Stomach (tissue), 9 donors: ENCODE data around the gene TMCC1. TPM values are rescaled to one million over a fixed set of nuclear protein-coding genes. Genes with fewer than 3 reads are reported as not detected.
"Not testable (repeated sequence)": the region's sequence is repeated elsewhere in the genome, so short reads cannot be mapped to it uniquely, and the experiment has no call there.

Experiments
- DNase-seq, 2 donors: peaks; one replicate each; pipeline versions ENCODE4 v3.0.0 to v3.0.0-alpha.2; 2013 to 2019
- H3K27ac ChIP-seq, 5 donors: fragments of 200-600 bp in 4 of 5; sonication (generic) in 4 of 5; one replicate each; pipeline ENCODE4 v1.5.1; 2013 to 2019; ENCODE audit warnings: mild to moderate bottlenecking in 1 of 5, moderate library complexity in 1 of 5
- H3K27me3 ChIP-seq, 3 donors: fragments of 200-600 bp; sonication (generic); one replicate each; pipeline ENCODE4 v1.5.1; 2017 to 2019; ENCODE audit warnings: mixed run types in 1 of 3
- H3K36me3 ChIP-seq, 4 donors: fragments of 200-600 bp; sonication (generic); 1 replicate in 3 of 4; 2 replicates in 1 of 4; pipeline ENCODE4 v1.5.1; 2016 to 2019
- H3K4me1 ChIP-seq, 4 donors: fragments of 200-600 bp; sonication (generic); one replicate each; pipeline ENCODE4 v1.5.1; 2016 to 2019
- H3K4me3 ChIP-seq, 4 donors: fragments of 200-600 bp; sonication (generic) in 3 of 4; one replicate each; pipeline ENCODE4 v1.5.1; 2016 to 2019; ENCODE audit warnings: mild to moderate bottlenecking in 1 of 4
- H3K9me3 ChIP-seq, 4 donors: fragments of 200-600 bp; sonication (generic); one replicate each; pipeline ENCODE4 v1.5.1; 2016 to 2019
- EP300 ChIP-seq: sonication (generic); formaldehyde crosslinking; IDR thresholded peaks from one replicate; pipeline ENCODE4 v1.6.1; 2017; ENCODE audit warnings: antibody characterized with exemption
- POLR2A ChIP-seq, 4 donors: fragments of 450-650 bp; IDR thresholded peaks; one replicate each; pipeline ENCODE4 v1.6.1; 2016; ENCODE audit warnings: antibody characterized with exemption in 4 of 4, control low read depth in 2 of 4, mild to moderate bottlenecking in 1 of 4, moderate library complexity in 1 of 4
- POLR2AphosphoS5 ChIP-seq, 3 donors: sonication (generic); formaldehyde crosslinking; IDR thresholded peaks; one replicate each; pipeline ENCODE4 v1.6.1; 2016; ENCODE audit warnings: antibody characterized with exemption in 3 of 3
- WGBS, 5 donors: extraction: QIAGEN DNeasy Blood & Tissue Kit in 3 of 5; methylation state at CpG; one replicate each; pipeline versions ENCODE4 v1.1.5 to v1.1.7; 2013 to 2018; 5-methylcytosine and 5-hydroxymethylcytosine counted together
- intact Hi-C: fragments of 100-400 bp; cut with DNase I; formaldehyde crosslinking; loops from one replicate; pipeline ENCODE4 v1.15.1; 2023; ENCODE audit warnings: low total_unique reads
- polyA plus RNA-seq, 3 donors: library from polyadenylated mRNA; stranded (reverse); fragments of 200-250 nt; gene quantifications; one replicate each; pipeline ENCODE4 v1.2.3, GENCODE V29; 2013
- total RNA-seq, 5 donors: library from RNA; depleted of rRNA; stranded (reverse); fragments of >200 nt; gene quantifications; one replicate each; pipeline versions ENCODE4 v1.1.0 to v1.2.3, GENCODE V29; 2014 to 2016
- TF ChIP-seq, protein P1 (sequence below), 7 experiments: fragments of 450-650 bp in 4 of 7; fragments of 200-600 bp in 3 of 7; sonication (generic) in 3 of 7; IDR thresholded peaks; one replicate each; pipeline ENCODE4 v1.5.1; 2016 to 2019; ENCODE audit warnings: antibody characterized with exemption in 7 of 7, control low read depth in 2 of 7, mild to moderate bottlenecking in 1 of 7
- donor health status: healthy with polysubstance abuse.
- donor health status: Bipolar disorder and iron deficiency.
- donor health status: healthy.

Gene TMCC1
- total and polyA plus RNA-seq, 8 donors = 5.0 to 26.6 (median 9.3) TPM

DNA sequence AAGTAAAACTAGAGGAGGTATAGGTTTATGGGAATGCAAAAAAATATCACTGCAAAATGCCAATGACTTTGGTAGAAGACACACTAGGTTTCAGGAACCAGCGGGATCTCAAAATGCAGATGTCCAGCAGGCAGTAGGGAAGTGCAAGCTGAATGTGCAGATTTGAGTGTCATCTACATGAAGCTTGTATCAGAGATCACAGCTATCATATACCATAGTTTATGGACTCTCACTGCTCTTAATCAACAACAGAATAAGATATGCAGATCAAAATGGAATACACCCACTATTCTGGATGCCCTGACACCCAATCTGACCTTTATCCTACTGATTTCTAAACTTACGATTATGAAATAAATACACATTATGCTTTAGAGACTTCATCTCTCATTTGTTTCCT is 27.7 kb downstream of the TMCC1 start:
- DNase-seq = no peak
- no peaks in the 10 kb centered on the region for H3K9me3 ChIP-seq
- peaks cover 0 to 31% (median 7%) of the 10 kb centered on the region in 4 donors for H3K4me1 ChIP-seq
- intact Hi-C loops = no loop called here
- H3K27ac ChIP-seq = no peak overlapping the region
- 87 to 97% (median 93%) methylated on average over 2 of the region's 2 CpGs for WGBS, 5 donors
- TF ChIP-seq POLR2A (IDR thresholded peaks at IDR 0.05) (no peak), EP300 (no peak), POLR2AphosphoS5 (IDR thresholded peaks at IDR 0.05) (no peak)
- TF ChIP-seq, protein P1, sequence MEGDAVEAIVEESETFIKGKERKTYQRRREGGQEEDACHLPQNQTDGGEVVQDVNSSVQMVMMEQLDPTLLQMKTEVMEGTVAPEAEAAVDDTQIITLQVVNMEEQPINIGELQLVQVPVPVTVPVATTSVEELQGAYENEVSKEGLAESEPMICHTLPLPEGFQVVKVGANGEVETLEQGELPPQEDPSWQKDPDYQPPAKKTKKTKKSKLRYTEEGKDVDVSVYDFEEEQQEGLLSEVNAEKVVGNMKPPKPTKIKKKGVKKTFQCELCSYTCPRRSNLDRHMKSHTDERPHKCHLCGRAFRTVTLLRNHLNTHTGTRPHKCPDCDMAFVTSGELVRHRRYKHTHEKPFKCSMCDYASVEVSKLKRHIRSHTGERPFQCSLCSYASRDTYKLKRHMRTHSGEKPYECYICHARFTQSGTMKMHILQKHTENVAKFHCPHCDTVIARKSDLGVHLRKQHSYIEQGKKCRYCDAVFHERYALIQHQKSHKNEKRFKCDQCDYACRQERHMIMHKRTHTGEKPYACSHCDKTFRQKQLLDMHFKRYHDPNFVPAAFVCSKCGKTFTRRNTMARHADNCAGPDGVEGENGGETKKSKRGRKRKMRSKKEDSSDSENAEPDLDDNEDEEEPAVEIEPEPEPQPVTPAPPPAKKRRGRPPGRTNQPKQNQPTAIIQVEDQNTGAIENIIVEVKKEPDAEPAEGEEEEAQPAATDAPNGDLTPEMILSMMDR (IDR thresholded peaks at IDR 0.05) = no peak
- H3K36me3 ChIP-seq = peaks cover 0 to 22% (median 4%) of the 10 kb centered on the region in 4 donors
- no peaks in the 10 kb centered on the region for H3K27me3 ChIP-seq
- no peak overlapping the region for H3K4me3 ChIP-seq

DNA sequence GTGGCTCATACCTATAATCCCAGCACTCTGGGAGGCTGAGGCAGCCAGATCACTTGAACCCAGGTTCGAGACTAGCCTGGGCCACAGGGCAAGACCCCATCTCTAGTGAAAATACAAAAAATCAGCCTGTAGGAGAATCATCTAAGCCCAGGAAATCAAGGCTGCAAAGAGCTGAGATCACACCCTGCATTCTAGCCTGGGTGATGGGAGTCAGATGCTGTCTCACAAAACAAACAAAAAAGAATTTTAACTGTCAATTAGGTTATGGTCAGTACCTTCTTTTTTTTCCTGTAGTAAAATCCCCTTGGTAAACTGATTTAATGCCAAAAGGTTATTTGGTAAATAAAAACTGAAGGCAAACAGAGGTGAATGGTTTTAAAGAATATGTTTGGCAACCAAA is 29.0 kb downstream of the TMCC1 start:
- H3K27ac ChIP-seq = no peak overlapping the region
- no peaks in the 10 kb centered on the region for H3K27me3 ChIP-seq
- 75 to 100% (median 90%) methylated on average over 1 of the region's 1 CpG for WGBS, 5 donors
- DNase-seq = no peak
- peaks cover 0 to 31% (median 7%) of the 10 kb centered on the region in 4 donors for H3K4me1 ChIP-seq
- H3K9me3 ChIP-seq = no peaks in the 10 kb centered on the region
- intact Hi-C loops = no loop called here
- TF ChIP-seq POLR2A (IDR thresholded peaks at IDR 0.05) (no peak), POLR2AphosphoS5 (IDR thresholded peaks at IDR 0.05) (no peak), EP300 (no peak)
- TF ChIP-seq, protein P1 (IDR thresholded peaks at IDR 0.05) = no peak
- no peak overlapping the region for H3K4me3 ChIP-seq
- H3K36me3 ChIP-seq = peaks cover 0 to 26% (median 7%) of the 10 kb centered on the region in 4 donors

DNA sequence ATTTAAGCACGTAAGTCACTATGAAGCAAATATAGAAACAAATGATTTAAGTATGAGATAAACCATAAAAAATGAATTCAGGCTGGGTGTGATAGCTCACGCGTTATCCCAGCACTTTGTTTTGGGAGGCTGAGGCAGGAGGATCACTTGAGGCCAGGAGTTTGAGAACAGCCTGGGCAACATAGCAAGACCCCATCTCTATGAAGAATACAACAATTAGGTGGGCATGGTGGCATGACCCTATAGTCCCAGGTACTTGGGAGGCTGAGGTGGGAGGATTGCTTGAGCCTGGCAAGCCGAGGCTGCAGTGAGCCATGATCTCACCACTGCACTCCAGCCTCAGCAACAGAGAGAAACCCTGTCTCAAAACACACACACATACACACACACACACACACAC is 34.2 kb downstream of the TMCC1 start:
- Histone ChIP-seq H3K27ac (no peak overlapping the region), H3K4me3 (no peak overlapping the region), H3K27me3 (no peaks in the 10 kb centered on the region), H3K9me3 (no peaks in the 10 kb centered on the region), H3K36me3 (peaks cover 0 to 14% (median 7%) of the 10 kb centered on the region in 4 donors), H3K4me1 (peaks cover 0 to 23% (median 15%) of the 10 kb centered on the region in 4 donors)
- DNase-seq = no peak
- TF ChIP-seq POLR2AphosphoS5 (IDR thresholded peaks at IDR 0.05) (no peak), EP300 (no peak), POLR2A (IDR thresholded peaks at IDR 0.05) (no peak)
- TF ChIP-seq, protein P1 (IDR thresholded peaks at IDR 0.05) = no peak
- WGBS, 5 donors = 96 to 99% (median 98%) methylated on average over 4 of the region's 4 CpGs
- intact Hi-C loops = no loop called here

DNA sequence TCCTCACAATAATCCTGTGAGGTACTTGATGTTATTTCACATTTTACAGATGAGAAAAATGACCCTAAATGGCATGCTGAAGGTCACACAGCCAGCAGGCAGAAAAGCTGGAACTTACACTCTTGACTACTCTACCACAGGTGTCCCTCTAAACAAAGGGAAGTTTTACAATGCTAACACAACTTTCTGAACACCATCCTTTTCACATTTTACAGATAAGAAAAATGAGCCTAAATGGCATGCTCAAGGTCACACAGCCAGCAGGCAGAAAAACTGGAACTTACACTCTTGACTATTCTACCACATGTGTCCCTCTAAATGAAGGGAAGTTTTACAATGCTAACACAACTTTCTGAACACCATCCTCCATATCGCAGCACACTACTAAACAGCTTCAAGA is 35.6 kb downstream of the TMCC1 start:
- intact Hi-C loops = no loop called here
- no peak overlapping the region for H3K4me3 ChIP-seq
- H3K27ac ChIP-seq = no peak overlapping the region
- 88 to 100% (median 95%) methylated on average over 1 of the region's 1 CpG for WGBS, 5 donors
- TF ChIP-seq, protein P1 (IDR thresholded peaks at IDR 0.05) = no peak
- H3K36me3 ChIP-seq = peaks cover 0 to 14% (median 7%) of the 10 kb centered on the region in 4 donors
- H3K9me3 ChIP-seq = no peaks in the 10 kb centered on the region
- H3K27me3 ChIP-seq = no peaks in the 10 kb centered on the region
- DNase-seq = no peak
- H3K4me1 ChIP-seq = peaks cover 0 to 19% (median 15%) of the 10 kb centered on the region in 4 donors

DNA sequence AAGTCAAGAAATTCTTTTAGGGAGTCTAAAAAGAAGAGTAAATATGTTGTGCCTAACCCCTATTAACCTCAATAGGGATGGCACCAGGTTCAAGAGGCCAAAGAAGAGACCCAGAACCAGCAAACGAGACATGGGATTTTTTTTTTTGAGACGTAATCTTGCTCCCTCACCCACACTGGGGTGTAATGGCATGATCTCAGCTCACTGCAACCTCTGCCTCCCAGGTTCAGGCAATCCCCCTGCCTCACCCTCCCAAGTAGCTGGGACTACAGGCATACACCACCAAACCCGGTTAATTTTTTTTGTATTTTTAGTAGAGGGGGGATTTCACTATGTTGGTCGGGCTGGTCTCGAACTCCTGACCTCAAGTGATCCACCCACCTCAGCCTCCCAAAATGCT is 36.7 kb downstream of the TMCC1 start:
- H3K9me3 ChIP-seq, H3K4me3 ChIP-seq, intact Hi-C loops, DNase-seq, H3K27me3 ChIP-seq: not testable (repeated sequence)
- Histone ChIP-seq H3K27ac (peak overlapping the region in 1 of 5 donors; percentile 71), H3K36me3 (peaks cover under 1 to 17% (median 7%) of the 10 kb centered on the region in 4 donors), H3K4me1 (peaks cover 0 to 19% (median 15%) of the 10 kb centered on the region in 4 donors)
- 56 to 64% (median 58%) methylated on average over 5 of the region's 5 CpGs for WGBS, 5 donors
